Fibroblast of lung (primary cell): ENCODE results near the gene OCLN.

ENCODE experiments used
- EZH2 ChIP-seq: IDR thresholded peaks from 2 replicates; pipeline ENCODE4 v1.5.1; 2012; ENCODE audit warnings: low read length, control low read depth, mild to moderate bottlenecking; ENCODE audit errors: missing control alignments
- TF ChIP-seq, protein P1 (sequence below), 2 donors: IDR thresholded peaks in 1 of 2; conservative IDR thresholded peaks in 1 of 2; 1 replicate in 1 of 2; 2 replicates in 1 of 2; pipeline ENCODE4 v1.5.1; 2011 to 2012; ENCODE audit warnings: low read length in 2 of 2, control low read depth in 1 of 2, inconsistent platforms in 1 of 2, low read depth in 1 of 2, mild to moderate bottlenecking in 1 of 2

DNA sequence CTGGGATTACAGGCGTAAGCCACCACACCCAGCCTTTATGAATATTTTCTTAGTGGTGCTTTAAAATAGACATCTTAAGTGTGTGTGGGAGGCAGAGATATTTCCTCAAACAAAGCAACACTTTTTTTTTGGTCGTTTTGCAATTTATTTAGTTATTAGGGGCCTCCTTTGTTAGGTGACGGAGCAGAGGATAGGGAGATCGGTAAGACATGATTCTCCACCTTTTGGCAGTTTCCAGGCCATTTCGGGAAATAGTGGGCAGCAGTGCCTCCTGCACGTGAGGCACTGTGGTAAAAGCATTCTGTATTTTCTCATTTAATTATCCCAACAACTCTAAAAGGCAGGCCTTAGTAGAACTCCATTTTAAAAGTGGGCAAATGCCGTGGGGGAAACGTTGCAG is 1.9 kb downstream of the OCLN start:
- TF ChIP-seq, protein P1, sequence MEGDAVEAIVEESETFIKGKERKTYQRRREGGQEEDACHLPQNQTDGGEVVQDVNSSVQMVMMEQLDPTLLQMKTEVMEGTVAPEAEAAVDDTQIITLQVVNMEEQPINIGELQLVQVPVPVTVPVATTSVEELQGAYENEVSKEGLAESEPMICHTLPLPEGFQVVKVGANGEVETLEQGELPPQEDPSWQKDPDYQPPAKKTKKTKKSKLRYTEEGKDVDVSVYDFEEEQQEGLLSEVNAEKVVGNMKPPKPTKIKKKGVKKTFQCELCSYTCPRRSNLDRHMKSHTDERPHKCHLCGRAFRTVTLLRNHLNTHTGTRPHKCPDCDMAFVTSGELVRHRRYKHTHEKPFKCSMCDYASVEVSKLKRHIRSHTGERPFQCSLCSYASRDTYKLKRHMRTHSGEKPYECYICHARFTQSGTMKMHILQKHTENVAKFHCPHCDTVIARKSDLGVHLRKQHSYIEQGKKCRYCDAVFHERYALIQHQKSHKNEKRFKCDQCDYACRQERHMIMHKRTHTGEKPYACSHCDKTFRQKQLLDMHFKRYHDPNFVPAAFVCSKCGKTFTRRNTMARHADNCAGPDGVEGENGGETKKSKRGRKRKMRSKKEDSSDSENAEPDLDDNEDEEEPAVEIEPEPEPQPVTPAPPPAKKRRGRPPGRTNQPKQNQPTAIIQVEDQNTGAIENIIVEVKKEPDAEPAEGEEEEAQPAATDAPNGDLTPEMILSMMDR (conservative IDR thresholded peaks at IDR 0.05 in 1 of 2, IDR thresholded peaks at IDR 0.05 in 1 of 2; ENCODE audit: low read depth in 1 of 2, low read length in 2 of 2) = no peak
- no peak for TF ChIP-seq EZH2
